ENCODE measurements around the gene SLAMF6. TPM values are rescaled to one million over a fixed set of nuclear protein-coding genes. Genes with fewer than 3 reads are reported as not detected.

Gene SLAMF6
- total and polyA plus RNA-seq, 9 donors = 0.13 to 4.2 (median 0.47) TPM; not detected in 1

GRCh38 chr1:160466961-160467360, 56.1 kb downstream of the SLAMF6 start:
- Histone ChIP-seq H3K27ac (no peak overlapping the region), H3K9me3 (no peaks in the 10 kb centered on the region), H3K4me3 (no peak overlapping the region), H3K4me1 (ENCODE audit: insufficient read depth) (no peaks in the 10 kb centered on the region), H3K27me3 (no peaks in the 10 kb centered on the region), H3K36me3 (no peaks in the 10 kb centered on the region)
- TF ChIP-seq CTCF (IDR thresholded peaks at IDR 0.05) (no peak), POLR2A (IDR thresholded peaks at IDR 0.05) (no peak), EP300 (IDR thresholded peaks at IDR 0.05) (no peak)
- intact Hi-C loops (cut with DNase I) = no loop called here
- no peak for DNase-seq
- 81 to 93% (median 93%) methylated on average over 2 of the region's 2 CpGs for WGBS, 3 donors

GRCh38 chr1:160465123-160465522, 57.9 kb downstream of the SLAMF6 start:
- Histone ChIP-seq H3K36me3 (no peaks in the 10 kb centered on the region), H3K4me3 (no peak overlapping the region), H3K4me1 (ENCODE audit: insufficient read depth) (no peaks in the 10 kb centered on the region), H3K27ac (no peak overlapping the region), H3K27me3 (no peaks in the 10 kb centered on the region), H3K9me3 (no peaks in the 10 kb centered on the region)
- TF ChIP-seq CTCF (IDR thresholded peaks at IDR 0.05) = no peak
- no peak for TF ChIP-seq POLR2A (IDR thresholded peaks at IDR 0.05)
- TF ChIP-seq EP300 (IDR thresholded peaks at IDR 0.05) = no peak
- WGBS, 3 donors = 93 to 96% (median 95%) methylated on average over 6 of the region's 6 CpGs
- no peak for DNase-seq
- intact Hi-C loops (cut with DNase I) = no loop called here

GRCh38 chr1:160460683-160461287, 62.3 kb downstream of the SLAMF6 start:
- intact Hi-C loops (cut with DNase I) = no loop called here
- Histone ChIP-seq H3K36me3 (no peaks in the 10 kb centered on the region), H3K4me3 (no peak overlapping the region), H3K27ac (no peak overlapping the region), H3K9me3 (no peaks in the 10 kb centered on the region), H3K4me1 (ENCODE audit: insufficient read depth) (no peaks in the 10 kb centered on the region), H3K27me3 (no peaks in the 10 kb centered on the region)
- 36 to 53% (median 47%) methylated on average over 4 of the region's 4 CpGs for WGBS, 3 donors
- TF ChIP-seq CTCF (IDR thresholded peaks at IDR 0.05) (no peak), POLR2A (IDR thresholded peaks at IDR 0.05) (no peak), EP300 (IDR thresholded peaks at IDR 0.05) (no peak)
- no peak for DNase-seq

- H3K36me3 ChIP-seq = no peaks in the 10 kb centered on the region
- no peak for TF ChIP-seq EP300 (IDR thresholded peaks at IDR 0.05)
- no peak for TF ChIP-seq CTCF (IDR thresholded peaks at IDR 0.05)
- TF ChIP-seq POLR2A (IDR thresholded peaks at IDR 0.05) = no peak
- H3K4me1 ChIP-seq (ENCODE audit: insufficient read depth) = no peaks in the 10 kb centered on the region
- WGBS, 3 donors = 74 to 81% (median 76%) methylated on average over 5 of the region's 5 CpGs
- no peak for DNase-seq
- H3K27me3 ChIP-seq = no peaks in the 10 kb centered on the region
- intact Hi-C loops (cut with DNase I) = no loop called here
- H3K27ac ChIP-seq = no peak overlapping the region
- H3K9me3 ChIP-seq = no peaks in the 10 kb centered on the region
- no peak overlapping the region for H3K4me3 ChIP-seq
Observed at GRCh38 chr1:160460214-160460642, 62.8 kb downstream of the SLAMF6 start.

Measured in ovary (tissue), 9 donors.